GM21786 (cell line): ENCODE data around the gene MAL.

Experiments used
- ATAC-seq: cut with Tn5 transposase; IDR thresholded peaks from one replicate; pipeline ENCODE4 v1.9.1; 2021; ENCODE audit not compliant: unreplicated experiment

MAL gene

DNA sequence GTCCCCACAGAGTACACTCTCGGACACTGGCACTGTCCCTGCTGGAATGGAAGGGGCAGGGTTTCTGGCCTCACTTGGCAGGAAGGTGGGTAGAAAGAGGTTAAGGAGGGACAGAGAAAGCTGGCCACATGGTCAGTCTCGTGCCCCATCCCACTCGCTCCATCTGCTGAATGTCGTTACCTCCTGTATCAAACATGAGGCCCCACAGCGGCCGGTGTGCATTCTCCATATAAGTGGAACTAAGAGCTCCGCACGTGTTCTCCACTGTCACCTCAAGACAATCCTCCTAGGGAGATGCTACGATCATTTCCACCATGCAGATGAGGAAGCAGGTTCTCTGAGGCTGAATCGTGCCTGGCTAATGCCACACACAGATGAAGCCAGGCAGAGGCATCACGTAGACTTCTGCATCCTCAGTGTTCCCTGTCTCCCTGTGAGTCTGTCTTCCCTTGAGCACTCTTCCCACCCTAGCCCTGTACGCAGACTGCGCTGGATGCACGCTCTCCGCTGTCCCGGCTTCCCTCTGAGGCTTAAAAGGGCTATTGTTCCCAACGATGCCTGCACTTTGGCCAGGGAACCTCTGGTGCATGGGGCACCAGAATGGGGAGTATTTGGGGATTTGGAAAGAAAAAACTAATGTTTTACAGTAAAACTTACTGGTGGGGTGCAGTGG lies 35.1 kb downstream of the MAL start:
- ATAC-seq: no peak

DNA sequence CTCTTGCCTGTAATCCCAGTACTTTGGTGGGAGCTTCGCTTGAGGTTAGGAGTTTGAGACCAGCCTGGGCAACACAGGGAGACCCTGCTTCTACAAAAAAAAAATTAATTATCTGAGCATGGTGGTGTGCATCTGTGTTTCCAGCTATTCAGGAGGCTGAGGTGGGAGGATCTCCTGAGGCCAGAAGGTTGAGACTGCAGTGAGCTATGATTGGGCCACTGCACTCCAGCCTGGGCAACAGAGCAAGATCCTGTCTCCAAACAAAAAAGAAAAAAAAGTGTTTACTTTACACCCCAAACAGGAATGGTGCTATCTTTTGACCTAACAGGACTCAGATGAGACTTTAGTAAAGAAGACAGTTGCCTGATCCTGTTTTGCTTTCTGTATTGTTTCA lies 35.6 kb downstream of the MAL start:
- ATAC-seq: no peak

DNA sequence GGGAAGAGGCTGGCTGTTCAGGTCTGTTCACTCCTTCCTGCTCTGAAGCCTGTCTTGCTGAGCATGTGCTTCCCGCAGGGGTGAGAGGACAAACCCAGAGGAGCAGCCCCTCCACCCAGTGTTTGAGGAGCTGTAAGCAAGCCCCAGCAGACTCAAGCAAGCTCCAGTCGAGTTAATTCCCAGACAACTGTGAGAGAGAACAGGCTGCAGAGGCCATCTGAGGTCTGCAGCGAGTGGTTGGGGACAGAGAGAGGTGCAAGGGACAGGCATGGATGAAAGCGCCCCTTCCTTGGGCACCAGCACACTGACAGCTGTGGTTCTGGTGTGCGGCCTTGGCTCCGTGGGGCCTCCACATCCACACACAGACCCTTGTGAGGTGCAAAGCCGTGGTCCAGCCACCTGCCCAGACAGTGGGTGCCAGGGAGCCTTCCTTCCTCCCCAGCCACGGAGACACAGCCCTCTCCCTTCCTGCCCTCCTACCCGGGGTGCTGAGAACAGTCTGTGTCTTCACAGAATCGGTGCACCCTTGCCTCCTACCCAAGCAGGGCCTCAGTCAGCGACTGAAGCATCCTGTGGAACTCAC lies 36.2 kb downstream of the MAL start:
- no peak for ATAC-seq

DNA sequence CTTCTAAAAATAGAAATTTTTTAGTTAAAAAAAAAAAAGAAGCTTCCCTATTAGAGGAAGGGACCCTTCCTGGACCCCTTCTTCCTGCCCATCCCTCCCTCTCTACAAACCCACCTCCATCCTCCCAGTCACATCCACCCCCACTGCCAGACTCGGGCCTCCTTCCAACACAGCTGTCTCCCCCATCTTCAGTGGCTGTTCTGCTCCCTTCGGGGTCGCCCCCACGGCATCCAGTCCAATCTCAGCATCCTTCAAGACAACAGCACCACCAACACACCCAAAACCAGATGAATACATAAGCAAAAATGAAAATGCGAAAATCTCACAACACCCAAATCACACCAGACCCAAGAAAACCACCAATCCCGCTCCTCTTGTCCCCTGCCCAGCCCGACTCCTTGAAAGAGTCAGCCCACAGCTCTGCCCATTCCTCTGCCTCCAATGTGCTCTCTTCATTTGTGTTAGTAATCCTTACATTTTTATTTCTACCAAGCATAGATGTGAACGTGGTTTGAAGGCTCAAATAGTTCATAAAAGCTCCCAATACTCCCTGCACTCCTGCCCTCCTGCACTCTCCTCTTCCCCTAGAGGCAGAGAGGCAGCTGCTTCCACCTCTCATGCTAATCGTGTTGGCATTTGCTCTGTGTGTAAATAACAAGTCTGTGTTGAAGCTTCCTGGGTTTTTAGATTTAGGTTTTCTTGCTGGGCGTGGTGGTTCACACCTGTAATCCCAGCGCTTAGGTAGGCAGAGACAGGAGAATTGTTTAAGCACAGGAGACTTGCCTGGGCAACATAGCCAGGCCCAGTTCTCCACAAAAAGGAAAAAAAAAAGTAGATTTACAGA lies 37.0 kb downstream of the MAL start:
- no peak for ATAC-seq

DNA sequence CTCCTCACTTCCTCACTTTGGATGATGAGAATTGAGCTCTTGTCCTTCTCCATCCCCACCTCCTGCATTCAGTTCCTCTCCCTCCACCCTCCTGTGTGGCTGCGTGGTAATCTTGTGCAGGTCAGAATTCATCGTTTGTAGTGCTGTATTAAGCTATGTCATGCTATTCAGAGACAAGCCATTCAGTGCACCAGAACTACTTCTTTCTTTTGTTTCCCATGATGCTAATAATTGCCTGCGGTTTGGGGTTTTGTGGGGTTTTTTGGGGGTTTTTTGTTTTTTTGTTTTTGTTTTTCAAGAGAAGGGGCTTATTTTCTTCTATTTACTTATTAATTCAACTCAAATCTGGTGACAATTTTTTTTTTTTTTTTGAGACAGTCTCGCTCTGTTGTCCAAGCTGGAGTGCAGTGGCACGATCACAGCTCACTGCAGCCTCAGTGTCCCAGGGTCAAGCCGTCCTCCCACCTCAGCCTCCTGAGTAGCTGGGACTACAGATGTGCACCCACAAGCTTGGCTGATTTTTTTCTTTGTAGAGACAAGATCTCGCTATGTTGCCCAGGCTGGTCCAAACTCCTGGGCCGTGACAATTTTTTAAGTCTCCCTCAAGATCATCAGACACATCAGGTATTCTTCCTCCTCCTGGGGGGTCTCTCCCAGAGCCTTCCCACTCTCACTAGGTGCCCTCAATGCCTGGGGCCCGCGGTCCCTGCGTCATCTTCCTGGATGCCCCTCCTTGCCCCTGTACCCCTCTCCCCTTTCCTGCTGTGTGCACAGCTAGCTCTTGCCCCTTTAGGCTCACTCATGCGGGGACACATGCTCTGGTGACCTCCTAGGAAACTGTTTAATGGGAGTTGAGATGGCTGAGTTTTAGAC lies 37.8 kb downstream of the MAL start:
- peak; percentile 80 for ATAC-seq

DNA sequence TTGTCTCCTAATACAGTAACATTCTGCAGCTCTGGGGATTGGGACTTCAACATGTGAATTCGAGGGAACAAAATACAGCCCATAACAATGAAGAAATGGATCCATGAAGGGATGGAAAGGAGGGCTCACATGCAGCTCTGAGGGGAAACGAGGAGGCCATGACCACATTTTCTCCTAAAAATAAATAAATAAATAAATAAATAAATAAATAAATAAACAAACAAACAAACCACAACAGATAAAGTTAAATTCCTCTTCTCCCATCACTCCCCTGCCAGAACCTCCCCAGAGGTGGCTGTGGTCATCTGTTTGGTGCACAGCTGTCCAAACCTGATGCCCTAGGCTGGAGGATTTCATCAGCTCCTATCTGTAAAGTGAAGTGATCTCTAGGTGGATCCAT lies 42.7 kb downstream of the MAL start:
- ATAC-seq: no peak

DNA sequence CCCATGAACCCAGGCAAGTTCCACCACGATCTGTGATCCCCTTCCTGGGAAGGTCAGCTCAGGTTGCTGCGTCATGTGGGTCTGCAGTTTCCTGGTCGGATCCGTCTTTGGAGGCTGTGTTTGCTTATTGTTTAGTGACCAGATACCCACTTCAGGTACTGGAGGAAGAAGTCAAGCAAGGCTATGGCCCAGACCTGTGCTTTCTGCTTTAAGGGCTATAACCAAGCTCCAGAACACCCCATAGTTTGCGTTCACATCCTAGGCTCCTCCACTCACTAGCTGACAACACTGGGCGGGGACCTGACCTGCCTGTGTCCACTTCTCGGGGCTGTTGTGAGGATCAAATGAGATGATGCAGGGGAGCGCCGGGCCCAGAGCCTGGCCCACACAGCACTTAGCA lies 44.0 kb downstream of the MAL start:
- no peak for ATAC-seq

DNA sequence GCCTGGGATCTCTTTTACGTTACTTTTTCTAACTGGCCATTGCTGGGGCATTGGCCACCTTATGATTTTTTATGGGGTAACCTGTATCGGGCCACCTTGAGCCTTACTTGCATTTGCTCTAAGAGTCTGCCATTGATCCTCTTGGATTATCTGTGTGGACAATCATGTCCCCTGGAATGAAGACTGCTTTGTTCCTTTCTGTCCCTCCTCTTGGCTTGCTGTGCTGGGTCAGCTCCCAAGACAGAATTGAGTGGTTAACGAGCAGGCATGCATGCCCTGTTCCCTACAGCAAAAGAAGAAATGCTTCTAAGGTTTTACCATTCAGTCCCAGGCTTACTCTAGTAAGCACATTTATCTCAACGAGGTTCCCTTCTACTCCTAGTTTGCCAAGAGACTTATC lies 46.3 kb downstream of the MAL start:
- no peak for ATAC-seq

DNA sequence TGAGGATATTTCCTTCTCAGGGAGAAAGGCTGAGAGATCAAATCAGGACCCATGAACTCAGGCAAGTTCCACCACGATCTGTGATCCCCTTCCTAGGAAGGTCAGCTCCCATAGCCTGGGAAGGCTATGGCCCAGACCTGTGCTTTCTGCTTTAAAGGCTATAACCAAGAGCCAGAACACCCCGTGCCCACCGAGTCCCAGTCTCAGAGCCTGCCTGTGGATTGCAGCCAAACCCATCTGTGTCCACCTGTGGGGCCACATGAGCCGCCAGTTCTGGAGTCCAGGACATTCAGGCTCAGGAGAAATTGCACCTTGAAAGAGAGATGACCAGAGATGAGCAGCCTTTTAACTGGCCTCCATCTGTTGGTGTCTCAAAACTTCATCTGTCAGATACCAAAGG lies 46.9 kb downstream of the MAL start:
- ATAC-seq: no peak

DNA sequence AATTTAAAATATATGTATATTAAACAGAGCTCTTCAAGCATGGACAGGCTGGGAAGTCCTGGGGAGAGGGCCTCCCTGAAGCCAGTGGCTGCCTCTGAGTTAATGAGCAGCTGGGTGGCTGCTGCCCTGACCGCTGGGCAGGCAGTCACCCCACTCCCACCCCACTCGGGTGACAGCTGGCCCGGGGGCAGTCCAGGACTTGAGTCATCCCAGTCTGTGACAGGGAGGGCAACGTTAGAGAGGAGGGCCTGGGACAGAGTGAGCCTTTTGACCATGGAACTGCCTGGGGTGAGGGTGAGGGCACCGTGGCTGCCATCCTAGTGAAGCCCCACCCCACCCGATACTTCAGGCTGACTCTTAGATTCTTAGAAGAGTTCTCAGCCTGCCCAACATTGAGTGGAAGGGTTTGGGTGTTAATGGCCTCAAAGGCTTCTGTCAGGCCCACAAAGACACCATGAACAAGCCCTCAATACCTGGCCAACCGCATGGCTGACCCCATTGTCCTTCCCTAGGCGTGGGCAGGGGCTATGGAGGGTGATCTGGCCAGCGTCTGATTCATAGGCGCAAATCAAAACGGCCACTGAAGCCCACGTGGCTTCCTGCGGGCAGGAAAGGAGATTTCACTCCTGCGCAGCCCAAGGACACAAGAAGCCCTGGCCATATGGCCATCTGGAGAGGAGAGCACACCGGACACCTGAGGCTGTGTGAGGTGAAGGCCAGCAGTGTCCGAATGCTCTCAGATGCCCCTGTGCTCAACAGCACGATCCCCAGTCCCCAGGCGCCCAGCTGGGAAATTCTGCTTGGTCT lies 48.6 kb downstream of the MAL start:
- ATAC-seq: no peak

DNA sequence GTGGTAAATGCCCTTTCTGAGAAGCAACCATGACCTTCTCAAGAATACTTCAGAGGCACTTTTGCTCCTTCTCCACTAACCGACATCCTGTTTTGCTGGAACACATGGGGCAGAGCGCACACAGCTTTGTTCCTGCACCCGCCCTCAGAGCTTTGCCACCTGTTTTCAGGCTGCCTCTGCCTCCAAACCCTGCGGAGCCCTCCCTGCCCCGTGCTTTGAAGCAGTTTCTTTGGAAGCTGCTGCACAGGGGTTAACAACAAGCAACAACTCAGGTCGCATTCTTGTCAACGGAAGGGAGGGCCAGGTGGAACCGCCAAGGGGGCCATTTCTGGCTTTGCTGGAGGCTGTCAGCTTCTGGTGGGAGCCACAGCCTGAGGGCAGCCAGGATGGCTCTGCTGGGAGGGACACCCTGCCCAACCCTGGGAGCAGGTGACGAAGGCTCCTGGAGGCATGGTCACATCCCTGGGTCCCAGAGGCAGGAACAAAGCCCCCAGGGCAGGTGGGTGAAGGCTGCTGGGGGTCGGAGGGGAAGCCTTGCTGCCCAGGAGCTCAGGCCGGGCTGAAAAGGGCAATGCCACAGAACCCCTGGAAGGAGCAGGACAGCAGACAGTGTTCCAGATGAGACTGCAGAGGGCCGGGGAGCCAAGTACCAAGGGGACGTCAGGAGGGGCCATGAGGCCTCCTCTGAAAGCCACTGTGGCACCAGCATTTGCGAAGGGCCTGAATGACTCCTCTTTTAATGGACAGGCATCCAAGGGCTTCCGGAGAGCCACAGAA lies 49.3 kb downstream of the MAL start:
- no peak for ATAC-seq

DNA sequence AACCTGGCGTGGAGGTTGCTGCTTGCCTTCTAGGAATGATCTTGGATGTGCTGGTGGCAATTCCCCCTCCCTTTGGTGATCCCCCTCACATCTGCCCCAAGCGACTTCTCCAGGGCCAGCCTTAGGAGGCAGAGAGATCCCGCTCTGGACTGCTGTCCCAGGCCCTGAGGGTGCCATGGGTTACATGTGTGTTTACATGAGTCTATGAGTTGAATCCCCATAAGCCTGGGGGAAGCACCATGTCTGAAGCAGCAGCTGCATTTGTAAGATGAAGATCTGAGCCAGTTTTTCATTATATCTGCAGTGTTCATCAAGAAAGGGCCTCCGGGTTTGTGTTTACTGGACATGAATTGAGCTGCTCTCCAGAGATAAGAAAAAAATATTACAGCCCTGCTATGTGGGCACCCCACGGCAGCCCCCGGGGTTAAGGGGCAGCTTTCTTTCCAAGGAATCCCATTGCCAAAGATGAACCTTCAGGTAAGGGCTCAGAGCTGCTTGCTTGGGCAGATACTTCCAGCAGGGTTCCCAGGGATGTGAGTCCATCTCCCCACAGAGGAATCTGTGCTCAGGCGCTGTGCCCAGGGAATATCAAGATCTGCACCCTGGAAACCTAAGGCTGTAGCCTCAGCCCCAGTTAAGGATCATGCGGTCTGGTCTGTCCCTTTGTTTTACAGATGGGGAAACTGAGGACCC lies 50.1 kb downstream of the MAL start:
- no peak for ATAC-seq

DNA sequence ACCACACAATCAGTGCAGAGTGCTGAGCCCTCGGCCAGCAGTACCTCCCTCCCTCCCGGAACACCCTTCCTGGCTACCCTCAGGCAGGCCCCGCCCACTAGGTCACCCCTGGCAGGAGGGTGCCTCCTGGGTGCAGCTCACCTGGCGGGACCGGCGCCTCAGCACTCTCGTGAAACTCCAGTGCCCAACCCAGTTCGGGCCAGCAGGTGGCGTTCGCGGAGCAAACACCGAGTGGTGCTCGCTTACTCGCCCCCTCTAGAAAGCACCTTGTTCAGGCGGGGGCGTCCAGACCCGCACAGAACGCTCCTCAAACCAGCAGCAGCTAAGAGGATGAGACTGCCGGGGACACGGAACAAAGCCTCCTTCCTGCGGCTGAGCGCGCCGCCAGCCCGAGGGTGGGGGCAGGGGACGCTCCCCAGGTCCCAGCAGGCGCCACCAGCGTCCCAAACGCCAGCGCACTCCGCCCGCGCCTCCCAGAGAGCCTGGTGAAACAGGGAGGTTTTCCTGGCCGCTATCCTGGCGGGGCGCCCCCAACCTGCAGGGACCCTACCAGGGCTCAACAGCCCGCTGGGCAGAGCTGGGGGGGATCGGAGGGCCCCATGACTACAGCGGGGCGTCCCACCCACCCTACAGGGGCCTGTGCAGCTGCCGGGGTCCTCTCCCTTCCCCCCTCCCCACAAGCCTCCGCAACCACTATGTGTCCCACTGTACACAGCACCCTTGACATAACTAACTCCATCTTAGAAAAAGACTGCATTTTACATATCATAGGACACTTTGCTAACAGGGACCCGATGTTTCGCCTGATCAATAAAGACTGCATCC lies 51.4 kb downstream of the MAL start:
- peak; percentile 87 for ATAC-seq

DNA sequence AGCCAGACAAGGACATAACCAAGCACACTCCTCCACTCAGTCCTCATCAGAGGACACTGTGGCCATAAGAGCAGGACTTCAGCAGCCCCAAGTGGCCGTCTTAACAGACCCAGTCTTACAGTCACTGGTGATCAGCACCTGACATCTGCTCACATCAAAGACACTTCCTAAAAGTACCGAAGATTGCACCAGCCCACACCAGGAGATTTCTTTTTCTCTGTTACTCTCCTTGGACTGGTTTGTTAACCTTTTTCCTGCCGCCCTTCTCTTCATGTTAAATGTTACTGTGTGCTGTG lies 52.0 kb downstream of the MAL start:
- ATAC-seq: no peak

DNA sequence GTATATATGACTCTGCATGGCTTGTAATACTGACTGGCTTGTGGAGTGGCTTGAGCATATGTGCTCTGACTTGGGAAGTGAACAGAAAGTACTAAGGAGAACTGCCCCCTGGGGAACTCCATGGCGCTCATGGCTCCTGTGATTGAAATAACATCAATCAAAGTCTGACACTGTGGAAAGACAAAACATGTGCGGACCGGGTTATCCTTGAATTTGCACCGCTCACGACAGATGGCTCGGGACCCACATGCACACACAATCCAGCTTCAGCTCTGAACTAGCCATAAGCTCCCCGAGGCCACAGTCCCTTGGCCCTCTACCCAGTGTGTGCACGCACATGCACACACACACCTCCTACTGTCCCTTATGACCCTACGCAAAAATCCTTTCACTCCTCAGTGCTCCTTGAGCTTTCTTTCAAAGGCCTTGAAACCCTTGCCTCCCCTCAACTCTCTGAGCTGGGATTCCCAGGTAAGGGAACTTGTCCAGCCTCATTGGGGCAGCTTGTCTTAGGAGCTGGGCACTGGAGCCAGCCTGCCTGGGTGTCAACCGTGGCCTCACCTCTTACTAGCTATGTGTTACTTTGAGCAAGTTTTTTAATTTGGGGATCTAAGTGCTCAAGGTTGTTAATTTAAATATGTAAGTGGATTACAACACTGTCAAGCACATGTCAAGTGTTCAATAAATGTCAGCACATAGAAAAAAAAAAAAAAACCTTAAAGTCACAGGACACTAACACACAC lies 52.5 kb downstream of the MAL start:
- ATAC-seq: no peak

DNA sequence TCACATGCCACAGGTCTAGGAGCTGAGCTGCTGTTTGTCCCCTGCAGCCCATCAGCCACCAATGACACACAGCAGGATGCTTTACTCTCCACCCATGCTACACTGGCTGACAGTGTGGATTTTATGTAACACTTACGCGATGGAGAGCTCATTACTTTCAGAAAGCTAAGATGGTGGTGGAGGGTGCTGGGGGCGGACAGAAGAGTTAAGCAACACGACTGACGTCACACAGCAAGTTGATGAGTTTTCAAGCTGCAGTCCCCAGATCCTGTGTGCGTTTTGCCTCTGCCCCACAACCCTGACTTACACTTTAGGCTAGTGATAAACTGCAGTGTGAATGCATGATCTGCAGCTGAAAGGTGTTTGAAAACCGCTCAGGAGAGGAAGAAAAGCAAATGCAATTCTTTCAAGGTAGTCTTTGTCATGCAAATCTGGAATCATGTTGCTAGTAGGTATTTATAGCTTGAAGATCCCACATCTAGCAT lies 53.7 kb downstream of the MAL start:
- no peak for ATAC-seq

DNA sequence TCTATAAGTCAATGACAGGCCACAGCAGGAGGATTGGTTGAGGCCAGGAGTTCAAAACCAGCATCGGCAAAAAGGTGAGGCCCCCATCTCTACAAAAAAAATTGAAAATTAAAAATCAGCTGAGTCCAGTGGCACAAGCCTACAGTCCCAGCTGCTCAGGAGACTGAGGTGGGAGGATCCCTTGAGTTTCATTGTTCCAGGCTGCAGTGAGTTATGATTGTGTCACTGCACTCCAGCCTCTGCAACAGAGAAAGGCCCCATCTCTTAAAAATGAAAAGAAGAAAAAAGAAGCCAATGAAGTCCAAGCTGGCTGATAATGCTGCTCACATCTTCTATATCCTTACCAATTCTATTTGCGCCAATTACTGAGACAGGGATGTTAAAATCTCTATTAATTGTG lies 57.0 kb downstream of the MAL start:
- ATAC-seq: no peak

DNA sequence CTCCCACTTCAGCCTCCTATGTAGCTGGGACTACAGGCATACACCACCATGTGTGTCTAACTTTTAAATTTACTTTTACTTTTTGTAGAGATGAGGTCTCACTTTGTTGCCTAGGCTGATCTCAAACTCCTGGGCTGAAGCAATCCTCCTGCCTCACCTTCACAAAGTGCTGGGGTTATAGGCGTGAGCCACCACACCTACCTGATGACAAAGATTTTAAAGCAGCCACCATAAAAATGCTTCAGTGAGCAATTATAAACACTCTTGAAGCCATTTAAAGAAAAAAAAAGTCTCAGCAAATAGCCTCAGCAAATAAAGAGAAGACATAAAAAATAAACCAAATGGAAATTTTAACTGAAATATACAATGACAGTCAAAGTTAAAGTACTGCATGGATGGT lies 60.5 kb downstream of the MAL start:
- ATAC-seq: no peak
